K562 (cell line): ENCODE measurements around the gene PDE6G. TPM values are rescaled to one million over a fixed set of nuclear protein-coding genes. Genes with fewer than 3 reads are reported as not detected.

ENCODE experiments used
- ATAC-seq: fragments of 200-7000 bp; cut with Tn5 transposase; 3 replicates; pipeline ENCODE4 v1.9.1; 2020; ENCODE audit warnings: moderate library complexity
- BruUV-seq: library from RNA; stranded (reverse); fragments of 400-500 nt; replicated peaks from 2 replicates; lab custom pipeline; 2021; lab: Mats Ljungman, UMichigan
- CTCF ChIA-PET: fragments of 300-600 bp; formaldehyde crosslinking; extraction: SDS; loops from one replicate; lab custom pipeline; 2021; ENCODE audit warnings: low intra/inter-chr PET ratio; lab: Yijun Ruan, JAX
- POLR2A ChIA-PET: fragments of 300-600, 350-650 bp; sonication (Branson Sonifier 250); formaldehyde crosslinking; extraction: SDS; loops from one replicate; lab custom pipeline; 2021; ENCODE audit warnings: antibody characterized with exemption, inconsistent platforms; lab: Yijun Ruan, JAX
- DNase-seq, 4 experiments: peaks; one replicate each; pipeline versions ENCODE4 v3.0.0 to v3.0.0-alpha.2; 2011 to 2018; ENCODE audit warnings: low spot score in 3 of 4, mixed read lengths in 3 of 4; ENCODE audit errors: extremely low read depth in 1 of 4
- FAIRE-seq: peaks from 2 replicates; lab custom pipeline; 2011; peaks lifted over from hg19 to GRCh38; lab: Jason Lieb, UNC
- H2AFZ ChIP-seq: 2 replicates; pipeline ENCODE4 v1.6.0; 2011; ENCODE audit warnings: low read depth, low read length, control low read depth, inconsistent platforms
- H3K27ac ChIP-seq: fragments of 200-600 bp; 3 replicates; pipeline ENCODE4 v1.8.0; 2011; ENCODE audit warnings: low read depth, mild to moderate bottlenecking, control low read depth, inconsistent platforms, low read length, moderate library complexity, mixed read lengths; ENCODE audit errors: extremely low read depth
- H3K27me3 ChIP-seq, 2 experiments: fragments of 300-600 bp in 1 of 2; 2 replicates in 1 of 2; 3 replicates in 1 of 2; pipeline versions ENCODE4 v1.6.0 to v1.8.0; 2011; ENCODE audit warnings: inconsistent platforms in 2 of 2, low read length in 2 of 2, mild to moderate bottlenecking in 1 of 2, mixed read lengths in 1 of 2, moderate library complexity in 1 of 2; ENCODE audit not compliant: control insufficient read depth in 2 of 2, insufficient read depth in 2 of 2
- H3K36me3 ChIP-seq: fragments of 300-600 bp; 3 replicates; pipeline ENCODE4 v1.8.0; 2011; ENCODE audit warnings: mild to moderate bottlenecking, low read length, inconsistent platforms; ENCODE audit not compliant: control insufficient read depth, insufficient read depth
- H3K4me1 ChIP-seq, 2 experiments: fragments of 200-600 bp in 1 of 2; replicated peaks in 1 of 2; 2 replicates in 1 of 2; 3 replicates in 1 of 2; pipeline versions ENCODE4 v1.5.1 to v1.8.0; 2011; ENCODE audit warnings: inconsistent platforms in 2 of 2, low read length in 2 of 2, mild to moderate bottlenecking in 1 of 2, mixed read lengths in 1 of 2, moderate library complexity in 1 of 2; ENCODE audit not compliant: control insufficient read depth in 2 of 2, insufficient read depth in 2 of 2
- H3K4me2 ChIP-seq: 2 replicates; pipeline ENCODE4 v1.6.1; 2011; ENCODE audit warnings: low read length, control low read depth, inconsistent platforms, mixed read lengths; ENCODE audit not compliant: insufficient read depth
- H3K4me3 ChIP-seq: fragments of 200-600 bp; sonication (generic), shearing (Covaris generic); 2 replicates; pipeline ENCODE4 v1.5.1; 2016; ENCODE audit warnings: control low read depth, inconsistent platforms
- H3K79me2 ChIP-seq: fragments of 200-600 bp; 3 replicates; pipeline ENCODE4 v1.8.0; 2011; ENCODE audit warnings: low read length, inconsistent platforms; ENCODE audit not compliant: control insufficient read depth, insufficient read depth
- H3K9ac ChIP-seq, 2 experiments: 2 replicates each; pipeline versions ENCODE4 v1.6.0 to v1.6.1; 2011; ENCODE audit warnings: low read depth in 2 of 2, low read length in 2 of 2, control low read depth in 1 of 2, inconsistent platforms in 1 of 2, mild to moderate bottlenecking in 1 of 2, mixed read lengths in 1 of 2; ENCODE audit not compliant: insufficient read depth in 1 of 2
- H3K9me1 ChIP-seq: one replicate; pipeline ENCODE4 v1.6.0; 2011; ENCODE audit warnings: inconsistent platforms, mild to moderate bottlenecking, low read length, moderate library complexity; ENCODE audit not compliant: control insufficient read depth, insufficient read depth
- H3K9me3 ChIP-seq: replicated peaks from 2 replicates; pipeline ENCODE4 v1.5.1; 2011; ENCODE audit warnings: low read depth, low read length, inconsistent platforms; ENCODE audit not compliant: control insufficient read depth, insufficient read depth
- H4K20me1 ChIP-seq: replicated peaks from 2 replicates; pipeline ENCODE4 v1.6.1; 2011; ENCODE audit warnings: low read length, inconsistent platforms, mixed read lengths; ENCODE audit not compliant: control insufficient read depth, insufficient read depth
- BRD9 ChIP-seq: fragments of 450-650 bp; IDR thresholded peaks from 2 replicates; pipeline ENCODE4 v1.6.1; 2018; ENCODE audit warnings: low read depth; ENCODE audit not compliant: partially characterized antibody
- CBX3 ChIP-seq, 2 experiments: IDR thresholded peaks; 1 replicate in 1 of 2; 2 replicates in 1 of 2; pipeline ENCODE4 v1.6.1; 2012; ENCODE audit warnings: inconsistent platforms in 2 of 2, low read length in 2 of 2, borderline replicate concordance in 1 of 2, control low read depth in 1 of 2
- ESRRB ChIP-seq: fragments of 250-450 bp; sonication (Bioruptor Pico); IDR thresholded peaks from 2 replicates; pipeline ENCODE4 v1.5.0; 2020; ENCODE audit warnings: mild to moderate bottlenecking, moderate library complexity, borderline replicate concordance
- ETV1 ChIP-seq: fragments of 450-650 bp; conservative IDR thresholded peaks from 2 replicates; pipeline ENCODE4 v1.6.1; 2016; ENCODE audit warnings: missing genetic modification characterization, control low read depth, low read depth, missing compliant biosample characterization
- LARP7 ChIP-seq: fragments of 450-650 bp; IDR thresholded peaks from 2 replicates; pipeline ENCODE4 v1.6.1; 2016
- MNT ChIP-seq, 2 experiments: fragments of 450-650 bp; conservative IDR thresholded peaks; 2 replicates each; pipeline ENCODE4 v1.6.1; 2017; ENCODE audit warnings: mild to moderate bottlenecking in 2 of 2, moderate library complexity in 2 of 2
- PHB2 ChIP-seq: fragments of 450-650 bp; IDR thresholded peaks from 2 replicates; pipeline ENCODE4 v1.6.1; 2017; ENCODE audit warnings: low read depth
- PRMT5 ChIP-seq: sonication (generic); formaldehyde crosslinking; IDR thresholded peaks from 2 replicates; pipeline ENCODE4 v1.5.0; 2020; ENCODE audit warnings: missing genetic modification reagents
- SPI1 ChIP-seq: IDR thresholded peaks from 2 replicates; pipeline ENCODE4 v1.6.1; 2011; ENCODE audit warnings: low read depth, low read length, control low read depth, borderline replicate concordance
- SRSF9 ChIP-seq: fragments of 200-400 bp; formaldehyde crosslinking; IDR thresholded peaks from 2 replicates; pipeline ENCODE4 v1.6.1; 2017; ENCODE audit warnings: low read depth, low read length, borderline replicate concordance
- TCFL5 ChIP-seq: fragments of 250-450 bp; sonication (Bioruptor Pico); conservative IDR thresholded peaks from 2 replicates; pipeline ENCODE4 v1.6.1; 2021; ENCODE audit warnings: mild to moderate bottlenecking, moderate library complexity, matching md5 sums
- ZBTB11 ChIP-seq, 3 experiments: fragments of 200-800 bp in 1 of 3; fragments of 250-450 bp in 1 of 3; fragments of 450-650 bp in 1 of 3; sonication (Bioruptor Pico) in 1 of 3; sonication (Bioruptor generic) in 1 of 3; formaldehyde crosslinking in 1 of 3; IDR thresholded peaks; 2 replicates each; pipeline versions ENCODE4 v1.6.1 to v1.8.0; 2016 to 2022; ENCODE audit warnings: mild to moderate bottlenecking in 2 of 3, missing genetic modification characterization in 2 of 3, missing compliant biosample characterization in 1 of 3, moderate library complexity in 1 of 3
- ZNF212 ChIP-seq: fragments of 450-650 bp; formaldehyde crosslinking; IDR thresholded peaks from 2 replicates; pipeline ENCODE4 v1.4.0; 2020; ENCODE audit warnings: mild to moderate bottlenecking
- ZNF384 ChIP-seq: IDR thresholded peaks from 2 replicates; pipeline ENCODE4 v1.6.1; 2012; ENCODE audit warnings: low read depth, low read length, improper control_type of control experiment
- ZNF589 ChIP-seq: fragments of 200-800 bp; sonication (Bioruptor generic); IDR thresholded peaks from 2 replicates; pipeline ENCODE4 v1.6.1; 2016; ENCODE audit warnings: low read depth, missing genetic modification characterization, missing compliant biosample characterization
- ZNF644 ChIP-seq: fragments of 200-800 bp; sonication (Bioruptor generic); IDR thresholded peaks from 2 replicates; pipeline ENCODE4 v1.6.1; 2016; ENCODE audit warnings: low read depth, missing genetic modification characterization, missing compliant biosample characterization
- WGBS: fragments of 100-300 bp; shearing (Covaris generic); methylation state at CpG from one replicate; pipeline ENCODE4 v1.1.6; 2016; ENCODE audit warnings: low coverage, mixed read lengths; ENCODE audit not compliant: insufficient coverage; ENCODE audit errors: missing lambda C conversion rate; 5-methylcytosine and 5-hydroxymethylcytosine counted together
- in situ Hi-C: fragments of 300-500 bp; cut with MboI; formaldehyde crosslinking; loops from 4 replicates; pipeline ENCODE4 v1.15.0; 2018; ENCODE audit warnings: inconsistent platforms, mixed read lengths
- intact Hi-C: fragments of 100-400 bp; cut with micrococcal nuclease; formaldehyde crosslinking; loops from 2 replicates; pipeline ENCODE4 v1.14.2; 2022
- polyA plus RNA-seq, 8 experiments: library from polyadenylated mRNA; depleted of rRNA in 4 of 8; stranded (reverse) in 5 of 8; unstranded in 3 of 8; fragments of >200 nt; fragmentation: Nextera tagmentation in 2 of 8; fragmentation: Illumina TruSeq in 1 of 8; extraction: Ambion mirVana in 2 of 8; extraction: Trizol in 1 of 8; gene quantifications; 2 replicates each; pipeline versions ENCODE4 v1.2.1 to v1.2.3, GENCODE V29; 2011 to 2014; ENCODE audit warnings: inconsistent platforms in 1 of 8, missing spikeins in 1 of 8
- total RNA-seq, 7 experiments: library from RNA; depleted of rRNA in 6 of 7; stranded (reverse); fragments of >200 nt in 6 of 7; fragmentation: Illumina TruSeq in 2 of 7; extraction: Trizol in 2 of 7; gene quantifications; 2 replicates each; pipeline versions ENCODE4 v1.2.1 to v1.2.3, GENCODE V29; 2011 to 2021; ENCODE audit warnings: low replicate concordance in 1 of 7

PDE6G gene
- total and polyA plus RNA-seq, 9 of the 15 experiments (the other 6 are each of a cell fraction or from before 2014, with no cell fraction given), result 0.14 to 0.59 TPM; not detected in 7

DNA sequence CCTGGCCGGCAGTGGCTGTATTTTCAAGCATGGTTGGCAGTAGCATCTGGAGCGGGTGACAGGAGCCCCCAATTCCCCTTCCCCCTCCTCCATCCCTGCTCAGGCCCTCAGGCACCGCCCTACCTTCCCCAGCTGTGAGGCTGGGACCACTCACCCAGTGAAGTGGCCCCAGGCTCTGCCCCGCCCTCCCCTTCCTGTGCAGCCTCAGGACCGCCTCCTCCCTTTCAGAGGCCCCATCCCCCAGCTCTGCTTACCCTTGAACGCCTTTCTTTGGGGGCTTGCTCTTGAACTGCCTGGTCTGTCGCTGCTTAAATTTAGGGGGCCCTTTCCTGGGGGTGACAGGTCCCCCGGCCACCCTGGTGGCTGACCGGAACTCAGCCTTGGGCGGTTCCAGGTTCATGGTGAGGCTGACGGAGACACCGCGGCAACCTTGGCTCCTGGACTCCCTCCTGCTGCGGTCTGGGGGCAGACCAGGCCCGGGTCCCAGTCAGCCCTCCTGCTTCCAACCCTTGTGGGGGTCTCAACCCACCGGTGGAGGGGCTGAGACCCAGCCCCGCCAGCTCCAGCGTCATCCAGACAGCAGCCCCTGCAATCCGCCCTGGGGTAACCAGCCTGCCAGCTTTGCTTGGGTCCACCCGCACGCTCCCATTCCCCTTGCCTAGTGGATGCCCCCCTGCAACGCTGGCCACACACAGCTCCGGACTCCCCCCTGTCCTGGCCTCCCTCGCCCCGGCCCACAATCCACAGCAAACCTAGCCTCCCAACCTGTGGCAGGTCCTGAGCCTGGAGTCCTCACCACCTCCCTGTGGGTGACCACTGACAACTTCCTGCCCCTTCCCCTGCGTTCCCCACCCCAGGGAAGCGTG is 3.2 kb downstream of the PDE6G start:
- no peak for FAIRE-seq
- Histone ChIP-seq H3K9me3 (peaks cover 6% of the 10 kb centered on the region), H3K4me2 (no peak overlapping the region), H3K4me3 (no peak overlapping the region), H3K9ac (peak overlapping the region in 1 of 2 experiments; percentile 65; a peak in 1 of 4 replicates), H3K27ac (no peak overlapping the region), H3K4me1 (peaks cover 0 to 53% of the 10 kb centered on the region in 2 experiments; a peak in 2 of 5 replicates), H3K27me3 (no peaks in the 10 kb centered on the region), H3K36me3 (no peaks in the 10 kb centered on the region), H2AFZ (no peak overlapping the region), H3K79me2 (no peaks in the 10 kb centered on the region), H3K9me1 (no peaks in the 10 kb centered on the region), H4K20me1 (no peaks in the 10 kb centered on the region)
- in situ Hi-C loops (no loop called here), intact Hi-C loops (no loop called here)
- CTCF ChIA-PET, result no interaction called here
- 65% methylated on average over 18 of the region's 27 CpGs for WGBS
- peak in 2 of 4 experiments; percentile 45 to 56 for DNase-seq
- POLR2A ChIA-PET, result interaction anchor here (1.2 kb wide), 2 partner anchors 10 to 189 kb away, joined by 3 to 4 read pairs; no protein-coding TSS in a partner anchor
- no peak for TF ChIP-seq ESRRB (CRISPR knock-in tag)
- no peak for TF ChIP-seq SRSF9
- TF ChIP-seq ZNF644, result no peak
- TF ChIP-seq PRMT5, result no peak
- TF ChIP-seq TCFL5 (CRISPR knock-in tag), result no peak
- no peak for TF ChIP-seq PHB2
- TF ChIP-seq ZNF589, result no peak
- no peak for TF ChIP-seq SPI1
- TF ChIP-seq LARP7, result no peak
- no peak for TF ChIP-seq BRD9
- no peak for TF ChIP-seq MNT (conservative IDR thresholded peaks at IDR 0.05)
- no peak for TF ChIP-seq ETV1
- TF ChIP-seq CBX3 (IDR thresholded peaks at IDR 0.05; ENCODE audit: borderline replicate concordance in 1 of 2, low read length in 2 of 2), result no peak
- TF ChIP-seq ZBTB11 (CRISPR knock-in tag; IDR thresholded peaks at IDR 0.05), result no peak
- TF ChIP-seq ZNF384, result no peak
- TF ChIP-seq ZNF212 (CRISPR knock-in tag), result no peak
- no TSS peak for BruUV-seq
- ATAC-seq, result peak; percentile 63
